H1 (cell line): ENCODE data around the gene SH3GL2. TPM values are rescaled to one million over a fixed set of nuclear protein-coding genes. Genes with fewer than 3 reads are reported as not detected.

ENCODE experiments used
- CHD7 ChIP-seq: fragments of 300-600 bp; sonication (generic); IDR thresholded peaks from 2 replicates; pipeline ENCODE4 v1.7.1; 2012; ENCODE audit warnings: low read length, moderate library complexity, mild to moderate bottlenecking, inconsistent platforms; ENCODE audit not compliant: insufficient replicate concordance
- CREB1 ChIP-seq: IDR thresholded peaks from 2 replicates; pipeline ENCODE4 v1.6.1; 2012; ENCODE audit warnings: inconsistent platforms
- HDAC6 ChIP-seq: IDR thresholded peaks from one replicate; pipeline ENCODE4 v1.7.1; 2012; ENCODE audit warnings: low read depth, mild to moderate bottlenecking, inconsistent platforms, low read length, moderate library complexity
- TBP ChIP-seq: IDR thresholded peaks from 2 replicates; pipeline ENCODE4 v1.6.1; 2011; ENCODE audit warnings: low read depth, low read length, improper control_type of control experiment
- TCF12 ChIP-seq: IDR thresholded peaks from 2 replicates; pipeline ENCODE4 v1.6.1; 2011; ENCODE audit warnings: low read depth, mild to moderate bottlenecking, low read length
- polyA plus RNA-seq, 7 experiments: library from polyadenylated mRNA; depleted of rRNA in 3 of 7; stranded (reverse) in 5 of 7; unstranded in 2 of 7; fragments of >200 nt in 5 of 7; fragments of 200-250 nt in 2 of 7; gene quantifications; 1 replicate in 5 of 7; 2 replicates in 1 of 7; 4 replicates in 1 of 7; pipeline versions ENCODE4 v1.2.1 to v1.2.3, GENCODE V29; 2011 to 2013; ENCODE audit warnings: missing spikeins in 2 of 7, mixed read lengths in 2 of 7
- total RNA-seq: library from RNA; stranded (reverse); fragmentation: NEBNext Ultra II Directional; extraction: Animal tissue kit (Norgen Biotek cat#: 25700); gene quantifications from 2 replicates; pipeline ENCODE4 v1.2.1, GENCODE V29; 2021

SH3GL2 gene
- total and polyA plus RNA-seq, 2 of the 8 experiments (the other 6 are each of a cell fraction or from before 2014, with no cell fraction given): 4.7 to 5.3 TPM

- no peak for TF ChIP-seq CHD7
- TF ChIP-seq TBP: no peak
- TF ChIP-seq HDAC6: no peak
- no peak for TF ChIP-seq TCF12
- no peak for TF ChIP-seq CREB1
Measured at GRCh38 chr9:17624571-17624970, 45.7 kb downstream of the SH3GL2 start (continued).
